CD4-positive, alpha-beta T cell treated with Interleukin-6 at 100 ng/mL for 8 hours (primary cell): ENCODE results near the gene FAM24B.
A peak's percentile ranks its signal among the peaks of the same experiment; 100 is the strongest.
"Not testable (repeated sequence)": the region's sequence is repeated elsewhere in the genome, so short reads cannot be mapped to it uniquely, and the experiment has no call there.

Experiments used
- DNase-seq: peaks from one replicate; pipeline ENCODE4 v3.0.0-alpha.2; 2020; ENCODE audit warnings: mixed read lengths, low spot score

Gene FAM24B, protein sequence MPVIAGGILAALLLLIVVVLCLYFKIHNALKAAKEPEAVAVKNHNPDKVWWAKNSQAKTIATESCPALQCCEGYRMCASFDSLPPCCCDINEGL

DNA sequence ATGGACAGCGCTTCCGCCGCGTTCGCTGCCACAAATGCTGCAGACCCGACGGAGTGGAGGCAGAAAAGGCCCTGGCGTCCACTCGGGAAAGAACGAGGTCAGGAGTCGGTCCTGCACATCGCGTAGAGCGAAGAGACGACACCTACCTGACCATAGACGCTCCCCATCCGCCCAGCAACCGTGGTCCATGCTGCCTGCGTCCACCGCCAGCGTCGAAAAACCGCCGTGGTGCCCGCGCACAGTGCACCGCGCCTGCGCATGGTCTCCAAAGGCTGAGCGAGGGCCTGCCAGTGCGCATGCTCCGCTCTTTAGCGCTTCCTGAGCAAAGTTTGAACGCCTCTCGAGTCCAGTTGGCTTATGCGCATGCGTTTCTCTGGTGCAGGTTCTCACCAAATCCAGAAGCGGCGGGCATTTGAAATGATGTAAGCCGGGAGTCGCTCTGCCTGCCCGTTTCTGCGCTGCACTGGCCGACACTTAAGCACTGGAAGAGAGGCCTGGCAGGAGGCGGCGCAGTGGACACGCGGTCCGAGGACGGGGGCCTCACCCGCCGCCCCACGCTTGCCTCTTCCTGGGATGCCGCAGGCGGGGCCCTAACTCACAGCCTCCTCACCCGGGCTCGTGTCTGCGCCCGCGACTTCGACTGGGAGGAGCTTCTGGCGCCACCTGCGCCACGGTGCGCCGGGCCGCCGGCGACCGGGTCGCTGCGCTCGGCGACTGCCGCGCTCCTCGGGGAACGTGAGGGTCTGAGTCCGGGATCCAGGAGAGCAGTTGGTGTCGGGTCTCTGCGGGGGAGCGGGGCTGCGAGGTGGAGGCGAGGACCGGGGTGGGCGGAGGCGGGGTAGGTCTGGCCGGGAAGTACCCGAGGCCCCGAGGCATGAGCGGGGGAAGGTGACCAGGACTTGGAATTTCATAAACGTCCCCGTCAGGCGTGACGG, at the start of gene FAM24B:
TSS of gene FAM24B (minus strand) at position 243 of the 935 bp plus-strand sequence. CDS start 29,066 bp downstream, outside the sequence.
- peak; percentile 97 for DNase-seq

- DNase-seq, result no peak
Measured at GRCh38 chr10:122915700-122916099, 36.3 kb upstream of the FAM24B start.

DNA sequence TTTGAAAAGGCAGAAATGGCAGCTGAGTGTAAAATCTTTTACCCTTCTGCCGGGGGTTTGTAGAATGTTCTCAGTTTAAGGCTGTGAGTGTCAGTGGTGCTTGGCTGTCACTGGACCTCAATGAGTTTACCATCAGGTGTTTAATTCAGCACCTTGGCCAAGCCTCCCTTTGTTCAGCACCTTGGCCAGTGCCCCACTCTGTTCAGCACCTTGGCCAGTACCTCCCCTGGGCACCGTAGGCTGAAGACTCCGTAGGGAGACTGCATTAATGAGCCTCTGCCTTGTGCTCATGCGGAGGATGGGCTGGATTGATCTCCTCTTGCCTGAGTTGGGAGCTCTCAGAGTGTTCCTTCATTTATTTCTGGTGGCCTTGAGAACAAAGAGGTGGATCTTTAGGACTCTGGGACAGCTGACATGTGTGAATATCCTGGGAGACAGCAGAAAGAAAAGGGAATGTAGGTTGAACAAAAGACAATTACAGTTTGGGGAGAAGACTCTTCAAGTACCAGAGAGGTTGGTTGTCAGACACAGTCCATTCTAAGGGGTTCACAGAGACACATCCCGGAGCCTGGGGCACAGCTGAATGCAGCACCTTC, 32.6 kb upstream of the FAM24B start:
- peak; percentile 17 for DNase-seq

- DNase-seq, result no peak
Measured at GRCh38 chr10:122910310-122910709, 30.9 kb upstream of the FAM24B start, which contains the start of gene FAM24A. Gene FAM24A (plus strand): TSS chr10:122910610. CDS start chr10:122911635, 1,025 bp downstream.

GRCh38 chr10:122903861-122904260, 24.5 kb upstream of the FAM24B start:
- not testable (repeated sequence) for DNase-seq

GRCh38 chr10:122894261-122894944, 15.0 kb upstream of the FAM24B start:
- DNase-seq, result no peak

- no peak for DNase-seq
Measured at GRCh38 chr10:122884166-122884565, 4.8 kb upstream of the FAM24B start.

GRCh38 chr10:122882766-122883165, 3.4 kb upstream of the FAM24B start:
- no peak for DNase-seq

DNA sequence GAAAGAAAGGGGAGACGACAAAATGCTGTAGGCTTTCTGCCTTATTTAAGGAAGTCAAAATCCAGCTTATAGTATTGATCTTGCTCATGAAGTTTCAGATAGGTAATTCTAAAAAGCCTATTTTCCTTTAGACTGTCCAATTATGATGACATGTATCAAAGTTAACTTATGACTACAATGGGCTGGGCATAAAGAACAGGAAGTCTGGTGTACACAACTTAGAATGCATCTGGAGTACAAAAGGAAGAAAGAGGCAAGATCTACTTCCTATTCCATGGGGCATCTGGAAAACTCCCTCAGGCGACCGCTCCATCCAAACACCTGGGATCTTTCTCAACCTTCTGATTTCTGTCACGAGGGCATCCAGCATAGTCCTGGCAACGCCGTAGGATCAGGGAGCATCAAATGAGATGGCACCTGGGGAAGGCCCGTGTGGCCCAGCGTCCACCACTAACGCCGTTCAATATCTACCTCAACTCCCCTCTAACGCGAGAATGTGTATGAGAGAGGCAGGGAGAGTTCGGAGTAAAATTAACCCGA, 512 bp downstream of the FAM24B start:
- no peak for DNase-seq

GRCh38 chr10:122877264-122877663, 2.1 kb downstream of the FAM24B start:
- no peak for DNase-seq

DNA sequence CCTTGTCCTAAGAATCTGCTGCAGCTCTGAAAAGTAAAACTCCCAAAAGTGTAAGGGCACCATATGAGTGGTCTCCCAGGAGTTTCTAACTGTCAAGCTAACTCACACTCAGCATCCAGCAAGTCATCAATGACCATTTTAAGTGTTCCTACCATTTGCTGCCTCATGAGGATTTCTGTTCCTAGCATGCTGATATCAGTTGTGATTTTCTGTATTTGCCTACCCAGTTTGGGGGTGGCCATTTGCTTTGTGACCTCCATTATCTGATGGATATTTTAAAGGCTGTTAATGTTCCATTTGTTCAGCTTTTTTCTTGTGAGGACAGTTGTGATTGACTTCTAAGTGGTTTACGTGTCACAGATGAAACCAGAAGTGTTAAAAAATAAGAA, 2.9 kb downstream of the FAM24B start:
- no peak for DNase-seq

DNA sequence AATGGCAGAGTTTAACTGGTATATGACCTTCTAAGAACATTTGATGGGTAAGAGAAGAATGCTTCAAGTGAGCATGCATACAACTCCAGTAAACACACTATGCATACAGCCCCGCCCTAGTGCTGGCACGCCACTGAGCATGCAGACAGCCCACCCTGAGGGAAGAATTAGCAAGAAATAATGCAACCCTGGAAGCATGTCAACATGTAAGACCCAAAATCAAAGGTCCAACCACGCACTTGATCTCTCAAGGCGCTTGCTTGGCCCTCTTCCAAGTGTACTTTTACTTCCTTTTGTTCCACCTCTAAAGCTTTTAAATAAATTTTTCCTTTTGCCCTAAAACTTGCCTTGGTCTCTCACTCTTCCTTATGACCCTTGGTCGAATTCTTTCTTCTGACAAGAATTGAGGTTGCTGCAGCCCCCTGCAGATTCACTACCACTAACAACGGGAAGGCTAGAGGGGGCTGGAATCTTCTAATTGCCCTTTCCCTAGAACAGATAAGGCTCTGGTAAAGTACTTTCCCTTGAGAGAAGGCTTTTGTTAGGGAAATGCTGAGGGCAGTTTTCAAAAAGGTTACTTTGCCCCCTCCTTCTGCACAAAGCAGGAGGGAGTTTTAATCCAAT, 3.4 kb downstream of the FAM24B start:
- DNase-seq, result no peak

DNA sequence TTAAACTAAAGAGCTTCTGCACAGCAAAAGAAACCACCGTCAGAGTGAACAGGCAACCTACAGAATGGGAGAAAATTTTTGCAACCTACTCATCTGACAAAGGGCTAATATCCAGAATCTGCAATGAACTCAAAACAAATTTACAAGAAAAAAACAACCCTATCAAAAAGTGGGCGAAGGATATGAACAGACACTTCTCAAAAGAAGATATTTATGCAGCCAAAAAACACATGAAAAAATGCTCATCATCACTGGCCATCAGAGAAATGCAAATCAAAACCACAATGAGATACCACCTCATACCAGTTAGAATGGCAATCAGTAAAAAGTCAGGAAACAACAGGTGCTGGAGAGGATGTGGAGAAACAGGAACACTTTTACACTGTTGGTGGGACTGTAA, 7.4 kb downstream of the FAM24B start:
- DNase-seq, result not testable (repeated sequence)

GRCh38 chr10:122868768-122869167, 10.6 kb downstream of the FAM24B start:
- not testable (repeated sequence) for DNase-seq

- DNase-seq, result not testable (repeated sequence)
Measured at GRCh38 chr10:122866757-122867482, 12.5 kb downstream of the FAM24B start.

DNA sequence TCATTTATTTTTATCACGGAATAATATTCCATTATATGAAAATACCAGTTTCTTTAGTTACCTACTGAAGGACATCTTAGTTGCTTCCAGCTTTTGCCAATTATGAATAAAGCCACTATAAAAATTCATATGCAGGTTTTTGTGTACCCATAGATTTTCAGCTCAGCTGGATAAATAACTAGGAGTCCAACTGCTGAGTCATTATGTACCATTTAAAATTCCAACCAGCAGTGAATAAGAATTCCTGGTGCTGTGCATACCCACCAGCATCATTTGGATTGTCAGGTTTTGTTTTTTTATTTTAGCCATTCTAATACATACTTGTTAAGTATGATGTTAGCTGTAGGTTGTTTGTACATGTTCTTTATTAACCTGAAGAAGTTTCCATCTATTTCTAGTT, 14.5 kb downstream of the FAM24B start:
- no peak for DNase-seq

DNA sequence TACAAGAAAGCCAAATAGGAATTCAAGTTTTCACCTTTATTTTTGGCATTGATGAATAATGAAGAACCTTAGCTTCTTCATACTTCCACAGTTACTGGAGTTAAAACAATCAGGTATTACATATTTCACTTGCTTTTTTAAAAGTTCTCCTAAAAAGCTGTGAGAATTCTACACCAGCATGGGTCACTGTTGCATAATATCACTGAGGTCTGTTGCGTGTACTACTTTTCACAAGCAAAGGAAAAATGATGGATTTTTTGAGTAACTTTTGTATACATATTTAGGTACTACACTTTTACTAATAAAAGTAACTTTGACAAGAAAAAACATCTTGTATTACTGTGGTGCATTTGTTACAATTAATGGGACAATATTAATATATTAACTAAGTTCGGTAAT, 15.2 kb downstream of the FAM24B start:
- DNase-seq, result no peak

GRCh38 chr10:122863216-122864193, 15.9 kb downstream of the FAM24B start:
- no peak for DNase-seq

DNA sequence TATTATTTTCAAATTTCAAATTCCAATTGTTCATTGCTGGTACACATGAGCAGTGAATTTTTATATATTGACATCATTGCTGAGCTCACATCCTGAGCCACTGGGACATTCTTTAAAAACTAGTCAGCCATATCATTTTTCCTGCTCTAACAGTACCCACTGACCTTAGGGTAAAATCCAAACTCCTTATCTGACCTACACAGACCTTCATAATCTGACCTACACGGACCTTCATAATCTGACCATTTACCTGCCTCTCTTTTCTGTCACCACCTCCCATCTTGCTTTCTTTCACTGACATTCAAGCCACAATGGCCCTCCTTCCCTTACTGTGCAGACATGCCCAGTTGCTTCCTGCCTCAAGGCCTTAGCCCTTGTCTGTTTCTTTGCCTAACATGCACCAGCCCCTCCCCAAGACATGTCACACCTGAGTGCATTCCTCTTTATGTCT, 17.6 kb downstream of the FAM24B start:
- no peak for DNase-seq

DNA sequence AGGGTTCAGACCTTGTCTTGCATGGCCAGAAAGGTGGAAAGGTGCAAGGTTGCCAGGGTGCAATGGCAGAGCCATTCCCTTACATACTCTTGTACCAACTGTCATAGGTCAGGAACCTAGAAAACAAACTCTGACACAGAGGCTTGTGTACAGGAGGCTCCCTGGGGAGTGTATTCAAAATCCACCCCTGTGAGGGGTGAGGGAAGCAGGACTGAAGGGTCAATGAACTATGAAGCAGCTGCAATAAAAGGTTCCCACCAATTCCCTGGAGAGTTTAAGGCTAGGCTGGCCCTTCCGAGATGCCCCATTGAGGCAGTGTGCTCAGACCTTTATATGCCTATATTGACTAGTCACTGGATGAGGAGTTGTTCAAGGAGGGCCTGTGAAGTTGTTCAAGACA, 19.9 kb downstream of the FAM24B start:
- no peak for DNase-seq
